Osteocyte (in vitro differentiated cells): ENCODE results near the gene OXER1. TPM values are rescaled to one million over a fixed set of nuclear protein-coding genes. Genes with fewer than 3 reads are reported as not detected.

Source experiments
- DNase-seq: peaks from one replicate; pipeline ENCODE4 v3.0.0; 2021; ENCODE audit warnings: mixed read lengths; ENCODE audit not compliant: unreplicated experiment; ENCODE audit errors: extremely low spot score
- H3K27ac Mint-ChIP-seq: one replicate; pipeline ENCODE4 v1.8.0; 2021; ENCODE audit warnings: mild to moderate bottlenecking, mixed read lengths; ENCODE audit not compliant: unreplicated experiment
- H3K27me3 Mint-ChIP-seq: one replicate; pipeline ENCODE4 v1.8.0; 2021; ENCODE audit warnings: mixed read lengths; ENCODE audit not compliant: unreplicated experiment
- H3K36me3 Mint-ChIP-seq: one replicate; pipeline ENCODE4 v1.8.0; 2021; ENCODE audit warnings: mixed read lengths; ENCODE audit not compliant: unreplicated experiment
- H3K4me1 Mint-ChIP-seq: one replicate; pipeline ENCODE4 v1.8.0; 2021; ENCODE audit warnings: mixed read lengths; ENCODE audit not compliant: unreplicated experiment
- H3K4me3 Mint-ChIP-seq: one replicate; pipeline ENCODE4 v1.8.0; 2021; ENCODE audit warnings: mild to moderate bottlenecking, moderate library complexity, mixed read lengths; ENCODE audit not compliant: unreplicated experiment
- H3K9me3 Mint-ChIP-seq: one replicate; pipeline ENCODE4 v1.8.0; 2021; ENCODE audit warnings: mixed read lengths; ENCODE audit not compliant: unreplicated experiment
- CTCF ChIP-seq: fragments of 200-600 bp; sonication (generic); IDR thresholded peaks from 2 replicates; pipeline ENCODE4 v1.5.0; 2021; ENCODE audit warnings: antibody characterized with exemption, mild to moderate bottlenecking, moderate library complexity
- total RNA-seq: library from RNA; stranded (reverse); gene quantifications from 2 replicates; pipeline ENCODE4 v1.2.1, GENCODE V29; 2021

The OXER1 gene
- total RNA-seq, 1 donor from 2014 or later: not detected

GRCh38 chr2:42726680-42727079 lies 37.3 kb downstream of the OXER1 start:
- peaks cover 10% of the 10 kb centered on the region for H3K9me3 Mint-ChIP-seq
- no peak for TF ChIP-seq CTCF
- H3K4me3 Mint-ChIP-seq: no peak overlapping the region
- no peaks in the 10 kb centered on the region for H3K4me1 Mint-ChIP-seq
- no peaks in the 10 kb centered on the region for H3K27me3 Mint-ChIP-seq
- peaks cover 22% of the 10 kb centered on the region for H3K36me3 Mint-ChIP-seq
- DNase-seq: no peak
- no peak overlapping the region for H3K27ac Mint-ChIP-seq

- no peak for DNase-seq
- H3K4me3 Mint-ChIP-seq: no peak overlapping the region
- H3K27me3 Mint-ChIP-seq: no peaks in the 10 kb centered on the region
- no peak for TF ChIP-seq CTCF
- H3K27ac Mint-ChIP-seq: no peak overlapping the region
- peaks cover 10% of the 10 kb centered on the region for H3K9me3 Mint-ChIP-seq
- H3K4me1 Mint-ChIP-seq: no peaks in the 10 kb centered on the region
- H3K36me3 Mint-ChIP-seq: peaks cover 19% of the 10 kb centered on the region
Observed at GRCh38 chr2:42725657-42726056, 38.3 kb downstream of the OXER1 start.

- H3K27me3 Mint-ChIP-seq: no peaks in the 10 kb centered on the region
- H3K4me1 Mint-ChIP-seq: no peaks in the 10 kb centered on the region
- H3K27ac Mint-ChIP-seq: no peak overlapping the region
- H3K36me3 Mint-ChIP-seq: peaks cover 14% of the 10 kb centered on the region
- TF ChIP-seq CTCF: no peak
- H3K9me3 Mint-ChIP-seq: peaks cover 4% of the 10 kb centered on the region
- no peak overlapping the region for H3K4me3 Mint-ChIP-seq
- no peak for DNase-seq
Observed at GRCh38 chr2:42724886-42725285, 39.0 kb downstream of the OXER1 start.

GRCh38 chr2:42723465-42723864 lies 40.5 kb downstream of the OXER1 start:
- Mint-ChIP-seq H3K36me3 (peaks cover 5% of the 10 kb centered on the region), H3K4me1 (no peaks in the 10 kb centered on the region), H3K27me3 (no peaks in the 10 kb centered on the region), H3K9me3 (no peaks in the 10 kb centered on the region), H3K27ac (no peak overlapping the region), H3K4me3 (no peak overlapping the region)
- DNase-seq: no peak
- TF ChIP-seq CTCF: no peak

- Mint-ChIP-seq H3K27ac (peak overlapping the region; percentile 12), H3K36me3 (peaks cover 4% of the 10 kb centered on the region), H3K9me3 (no peaks in the 10 kb centered on the region), H3K27me3 (no peaks in the 10 kb centered on the region), H3K4me1 (no peaks in the 10 kb centered on the region), H3K4me3 (no peak overlapping the region)
- TF ChIP-seq CTCF: no peak
- no peak for DNase-seq
Observed at GRCh38 chr2:42722320-42723190, 41.4 kb downstream of the OXER1 start.
